ENCODE measurements around the gene MXI1.
A peak's percentile ranks its signal among the peaks of the same experiment; 100 is the strongest.

MXI1 gene

GRCh38 chr10:110215286-110216170 lies 8.1 kb downstream of the MXI1 start:
- DNase-seq (ENCODE audit: low read depth), result no peak

GRCh38 chr10:110216240-110216639 lies 8.8 kb downstream of the MXI1 start:
- no peak for DNase-seq (ENCODE audit: low read depth)

GRCh38 chr10:110216942-110217661 lies 9.7 kb downstream of the MXI1 start:
- no peak for DNase-seq (ENCODE audit: low read depth)

GRCh38 chr10:110217662-110218008 lies 10.2 kb downstream of the MXI1 start:
- no peak for DNase-seq (ENCODE audit: low read depth)

GRCh38 chr10:110218632-110219031 lies 11.2 kb downstream of the MXI1 start:
- no peak for DNase-seq (ENCODE audit: low read depth)

GRCh38 chr10:110219884-110220283 lies 12.5 kb downstream of the MXI1 start:
- no peak for DNase-seq (ENCODE audit: low read depth)

- DNase-seq (ENCODE audit: low read depth), result no peak
These were observed 13.0 kb downstream of the MXI1 start for GRCh38 chr10:110220398-110220797.

GRCh38 chr10:110221044-110221720 lies 13.8 kb downstream of the MXI1 start:
- no peak for DNase-seq (ENCODE audit: low read depth)

GRCh38 chr10:110221721-110222261 lies 14.4 kb downstream of the MXI1 start:
- DNase-seq (ENCODE audit: low read depth), result peak; percentile 64

GRCh38 chr10:110222641-110223297 lies 15.4 kb downstream of the MXI1 start:
- DNase-seq (ENCODE audit: low read depth), result no peak

- DNase-seq (ENCODE audit: low read depth), result no peak
These were observed 16.0 kb downstream of the MXI1 start for GRCh38 chr10:110223298-110223925.

- no peak for DNase-seq (ENCODE audit: low read depth)
These were observed 17.6 kb downstream of the MXI1 start for GRCh38 chr10:110224992-110225391.

- no peak for DNase-seq (ENCODE audit: low read depth)
These were observed 18.0 kb downstream of the MXI1 start for GRCh38 chr10:110225441-110225755.

- peak; percentile 86 for DNase-seq (ENCODE audit: low read depth)
These were observed 18.5 kb downstream of the MXI1 start for GRCh38 chr10:110225756-110226542.

- DNase-seq (ENCODE audit: low read depth), result peak; percentile 74
These were observed 19.1 kb downstream of the MXI1 start for GRCh38 chr10:110226543-110226925.

GRCh38 chr10:110226926-110227641 lies 19.7 kb downstream of the MXI1 start:
- DNase-seq (ENCODE audit: low read depth), result no peak

GRCh38 chr10:110228066-110228465 lies 20.7 kb downstream of the MXI1 start:
- no peak for DNase-seq (ENCODE audit: low read depth)

- no peak for DNase-seq (ENCODE audit: low read depth)
These were observed 21.8 kb downstream of the MXI1 start for GRCh38 chr10:110229155-110229554.

GRCh38 chr10:110233846-110234245 lies 26.4 kb downstream of the MXI1 start:
- DNase-seq (ENCODE audit: low read depth), result no peak

- no peak for DNase-seq (ENCODE audit: low read depth)
These were observed 30.6 kb downstream of the MXI1 start for GRCh38 chr10:110237894-110238480.
